GM23338 (cell line): Measurements from ENCODE around the gene VPS45. TPM values are rescaled to one million over a fixed set of nuclear protein-coding genes. Genes with fewer than 3 reads are reported as not detected.

Source experiments
- ATAC-seq: fragments of 200-7000 bp; cut with Tn5 transposase; 3 replicates; pipeline ENCODE4 v1.9.1; 2020
- DNase-seq: peaks from one replicate; pipeline ENCODE4 v3.0.0-alpha.2; 2015; ENCODE audit warnings: low spot score
- H2AFZ ChIP-seq: fragments of 200-600 bp; sonication (generic); 2 replicates; pipeline ENCODE4 v1.8.0; 2016; ENCODE audit warnings: antibody characterized with exemption, mild to moderate bottlenecking, moderate library complexity
- H3F3A ChIP-seq: fragments of 200-600 bp; sonication (generic); replicated peaks from 2 replicates; pipeline ENCODE4 v1.8.0; 2017; ENCODE audit warnings: antibody characterized with exemption, mixed run types, low read depth
- H3K27ac ChIP-seq: fragments of 200-600 bp; sonication (generic); 2 replicates; pipeline ENCODE4 v1.6.1; 2016; ENCODE audit warnings: low read depth
- H3K27me3 ChIP-seq: fragments of 200-600 bp; sonication (generic); 2 replicates; pipeline ENCODE4 v1.8.0; 2016; ENCODE audit warnings: mild to moderate bottlenecking, mixed run types, moderate library complexity; ENCODE audit not compliant: insufficient read depth
- H3K36me3 ChIP-seq: fragments of 200-600 bp; sonication (generic); 2 replicates; pipeline ENCODE4 v1.8.0; 2016; ENCODE audit warnings: mild to moderate bottlenecking; ENCODE audit not compliant: insufficient read depth
- H3K4me1 ChIP-seq: fragments of 200-600 bp; sonication (generic); 2 replicates; pipeline ENCODE4 v1.8.0; 2016; ENCODE audit warnings: mild to moderate bottlenecking, moderate library complexity; ENCODE audit not compliant: insufficient read depth
- H3K4me2 ChIP-seq: fragments of 200-600 bp; sonication (generic); 2 replicates; pipeline ENCODE4 v1.7.1; 2017; ENCODE audit warnings: mixed run types
- H3K4me3 ChIP-seq: fragments of 200-600 bp; sonication (generic); 2 replicates; pipeline ENCODE4 v1.6.1; 2016; ENCODE audit warnings: mixed run types
- H3K79me2 ChIP-seq: fragments of 200-600 bp; sonication (generic); replicated peaks from 2 replicates; pipeline ENCODE4 v1.8.0; 2017; ENCODE audit warnings: mild to moderate bottlenecking; ENCODE audit not compliant: insufficient read depth
- H3K9me2 ChIP-seq: fragments of 200-600 bp; sonication (generic); 2 replicates; pipeline ENCODE4 v1.8.0; 2017; ENCODE audit not compliant: insufficient read depth
- H4K20me1 ChIP-seq: fragments of 200-600 bp; sonication (generic); replicated peaks from 2 replicates; pipeline ENCODE4 v1.8.0; 2017; ENCODE audit warnings: mild to moderate bottlenecking; ENCODE audit not compliant: insufficient read depth
- H3K27ac Mint-ChIP-seq: 2 replicates; pipeline ENCODE4 v1.8.0; 2020; ENCODE audit warnings: inconsistent platforms, mild to moderate bottlenecking, moderate library complexity, mixed read lengths
- H3K27me3 Mint-ChIP-seq: 3 replicates; pipeline ENCODE4 v1.8.0; 2022; ENCODE audit warnings: low read depth, mild to moderate bottlenecking, moderate library complexity, mixed read lengths, inconsistent platforms; ENCODE audit not compliant: insufficient read depth, poor library complexity
- H3K36me3 Mint-ChIP-seq: 3 replicates; pipeline ENCODE4 v1.8.0; 2021; ENCODE audit warnings: low read depth, mild to moderate bottlenecking, inconsistent platforms, moderate library complexity, mixed read lengths
- H3K4me1 Mint-ChIP-seq: 3 replicates; pipeline ENCODE4 v1.8.0; 2020; ENCODE audit warnings: mild to moderate bottlenecking, inconsistent platforms, mixed read lengths
- H3K4me3 Mint-ChIP-seq: 3 replicates; pipeline ENCODE4 v1.8.0; 2021; ENCODE audit warnings: moderate library complexity, mild to moderate bottlenecking, inconsistent platforms, mixed read lengths
- H3K9me3 Mint-ChIP-seq: 3 replicates; pipeline ENCODE4 v1.8.0; 2020; ENCODE audit warnings: moderate library complexity, mild to moderate bottlenecking, inconsistent platforms, mixed read lengths
- CREB1 ChIP-seq: fragments of 250-450 bp; sonication (Bioruptor Pico); IDR thresholded peaks from 2 replicates; pipeline ENCODE4 v1.5.0; 2020; ENCODE audit warnings: low read depth, mild to moderate bottlenecking, moderate library complexity
- EZH2 ChIP-seq: fragments of 200-600 bp; sonication (generic); IDR thresholded peaks from one replicate; pipeline ENCODE4 v1.8.0; 2017; ENCODE audit warnings: antibody characterized with exemption, mild to moderate bottlenecking, low read depth; ENCODE audit not compliant: unreplicated experiment
- EZH2phosphoT487 ChIP-seq: fragments of 200-600 bp; sonication (generic); IDR thresholded peaks from one replicate; pipeline ENCODE4 v1.8.1; 2018; ENCODE audit warnings: antibody characterized with exemption; ENCODE audit not compliant: unreplicated experiment
- JUNB ChIP-seq: IDR thresholded peaks from one replicate; pipeline ENCODE4 v1.6.1; 2016; ENCODE audit warnings: antibody characterized with exemption; ENCODE audit not compliant: unreplicated experiment
- NANOG ChIP-seq: IDR thresholded peaks from 2 replicates; pipeline ENCODE4 v1.6.1; 2016; ENCODE audit warnings: antibody characterized with exemption, borderline replicate concordance
- POLR2AphosphoS5 ChIP-seq: IDR thresholded peaks from 2 replicates; pipeline ENCODE4 v1.6.1; 2016; ENCODE audit warnings: antibody characterized with exemption, low read depth
- STAT1 ChIP-seq: IDR thresholded peaks from one replicate; pipeline ENCODE4 v1.6.1; 2016; ENCODE audit warnings: antibody characterized with exemption; ENCODE audit not compliant: unreplicated experiment
- ZNF114 ChIP-seq: fragments of 250-450 bp; sonication (Bioruptor Pico); IDR thresholded peaks from 2 replicates; pipeline ENCODE4 v1.5.0; 2020; ENCODE audit warnings: mild to moderate bottlenecking, moderate library complexity
- ZNF331 ChIP-seq: fragments of 250-450 bp; sonication (Bioruptor Pico); IDR thresholded peaks from 2 replicates; pipeline ENCODE4 v1.5.0; 2020; ENCODE audit warnings: low read depth, mild to moderate bottlenecking, moderate library complexity
- polyA plus RNA-seq: library from polyadenylated mRNA; unstranded; fragments of >200 nt; fragmentation: Nextera tagmentation; extraction: Ambion mirVana; gene quantifications from 2 replicates; pipeline ENCODE4 v1.2.1, GENCODE V29; 2016
- total RNA-seq: library from RNA; depleted of rRNA; stranded (reverse); fragments of >200 nt; shearing (Covaris generic); gene quantifications from 2 replicates; pipeline ENCODE4 v1.2.3, GENCODE V29; 2014
- TF ChIP-seq, protein P1 (sequence below), 2 experiments: fragments of 200-600 bp in 1 of 2; sonication (generic) in 1 of 2; conservative IDR thresholded peaks; 2 replicates each; pipeline versions ENCODE4 v1.5.1 to v1.6.1; 2016 to 2017; ENCODE audit warnings: antibody characterized with exemption in 2 of 2, low read depth in 2 of 2, mild to moderate bottlenecking in 2 of 2, moderate library complexity in 1 of 2
- TF ChIP-seq, protein P2 (sequence below): fragments of 250-450 bp; sonication (Bioruptor Pico); IDR thresholded peaks from 2 replicates; pipeline ENCODE4 v1.5.0; 2020; ENCODE audit warnings: mild to moderate bottlenecking, moderate library complexity
- TF ChIP-seq, protein P3 (sequence below): IDR thresholded peaks from one replicate; pipeline ENCODE4 v1.6.1; 2018; ENCODE audit warnings: antibody characterized with exemption; ENCODE audit not compliant: unreplicated experiment
- TF ChIP-seq, protein P4 (sequence below): IDR thresholded peaks from 2 replicates; pipeline ENCODE4 v1.6.1; 2016; ENCODE audit warnings: antibody characterized with exemption

VPS45 gene
- total and polyA plus RNA-seq, 2 experiments from 2014 or later, result 23.5 to 37.5 TPM

DNA sequence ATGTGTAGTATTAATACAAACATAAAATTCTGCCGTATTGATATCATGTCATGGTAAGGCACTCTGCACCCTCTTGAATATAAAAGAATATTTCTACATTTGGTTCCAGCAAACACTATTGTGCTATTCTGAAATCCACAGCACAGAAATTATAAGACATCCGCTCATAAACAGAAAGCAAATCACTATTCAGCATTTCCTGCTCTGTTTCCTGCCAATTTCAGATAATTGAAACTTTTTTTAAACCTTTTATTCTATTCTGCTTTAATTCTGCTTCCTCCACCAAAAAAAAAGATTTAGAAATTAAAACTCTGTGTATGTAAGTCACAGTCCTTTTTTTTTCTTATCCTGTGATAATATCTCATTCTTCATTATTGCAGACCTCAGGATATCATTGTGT is 42.5 kb downstream of the VPS45 start:
- Histone ChIP-seq H3K36me3 (peaks cover 3% of the 10 kb centered on the region; the same call in 1 of the 2 replicates), H2AFZ (no peak overlapping the region), H3K9me2 (no peaks in the 10 kb centered on the region), H3K4me3 (no peak overlapping the region), H3K4me2 (no peak overlapping the region), H3F3A (no peaks in the 10 kb centered on the region), H3K27me3 (no peaks in the 10 kb centered on the region), H3K4me1 (0 out of 2 replicates have a peak, but pooled peaks cover 4% of the 10 kb centered on the region), H4K20me1 (no peaks in the 10 kb centered on the region), H3K79me2 (no peaks in the 10 kb centered on the region), H3K27ac (no peak overlapping the region)
- ATAC-seq, result no peak
- H3K36me3 Mint-ChIP-seq, result peaks cover 27% of the 10 kb centered on the region
- DNase-seq, result no peak
- H3K4me3 Mint-ChIP-seq, result no peak overlapping the region
- H3K27me3 Mint-ChIP-seq, result peaks cover 4% of the 10 kb centered on the region
- no peak for TF ChIP-seq POLR2AphosphoS5
- TF ChIP-seq, protein P1, sequence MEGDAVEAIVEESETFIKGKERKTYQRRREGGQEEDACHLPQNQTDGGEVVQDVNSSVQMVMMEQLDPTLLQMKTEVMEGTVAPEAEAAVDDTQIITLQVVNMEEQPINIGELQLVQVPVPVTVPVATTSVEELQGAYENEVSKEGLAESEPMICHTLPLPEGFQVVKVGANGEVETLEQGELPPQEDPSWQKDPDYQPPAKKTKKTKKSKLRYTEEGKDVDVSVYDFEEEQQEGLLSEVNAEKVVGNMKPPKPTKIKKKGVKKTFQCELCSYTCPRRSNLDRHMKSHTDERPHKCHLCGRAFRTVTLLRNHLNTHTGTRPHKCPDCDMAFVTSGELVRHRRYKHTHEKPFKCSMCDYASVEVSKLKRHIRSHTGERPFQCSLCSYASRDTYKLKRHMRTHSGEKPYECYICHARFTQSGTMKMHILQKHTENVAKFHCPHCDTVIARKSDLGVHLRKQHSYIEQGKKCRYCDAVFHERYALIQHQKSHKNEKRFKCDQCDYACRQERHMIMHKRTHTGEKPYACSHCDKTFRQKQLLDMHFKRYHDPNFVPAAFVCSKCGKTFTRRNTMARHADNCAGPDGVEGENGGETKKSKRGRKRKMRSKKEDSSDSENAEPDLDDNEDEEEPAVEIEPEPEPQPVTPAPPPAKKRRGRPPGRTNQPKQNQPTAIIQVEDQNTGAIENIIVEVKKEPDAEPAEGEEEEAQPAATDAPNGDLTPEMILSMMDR (conservative IDR thresholded peaks at IDR 0.05; ENCODE audit: low read depth in 2 of 2), result no peak
- no peak for TF ChIP-seq ZNF331 (CRISPR knock-in tag)
- TF ChIP-seq, protein P2, sequence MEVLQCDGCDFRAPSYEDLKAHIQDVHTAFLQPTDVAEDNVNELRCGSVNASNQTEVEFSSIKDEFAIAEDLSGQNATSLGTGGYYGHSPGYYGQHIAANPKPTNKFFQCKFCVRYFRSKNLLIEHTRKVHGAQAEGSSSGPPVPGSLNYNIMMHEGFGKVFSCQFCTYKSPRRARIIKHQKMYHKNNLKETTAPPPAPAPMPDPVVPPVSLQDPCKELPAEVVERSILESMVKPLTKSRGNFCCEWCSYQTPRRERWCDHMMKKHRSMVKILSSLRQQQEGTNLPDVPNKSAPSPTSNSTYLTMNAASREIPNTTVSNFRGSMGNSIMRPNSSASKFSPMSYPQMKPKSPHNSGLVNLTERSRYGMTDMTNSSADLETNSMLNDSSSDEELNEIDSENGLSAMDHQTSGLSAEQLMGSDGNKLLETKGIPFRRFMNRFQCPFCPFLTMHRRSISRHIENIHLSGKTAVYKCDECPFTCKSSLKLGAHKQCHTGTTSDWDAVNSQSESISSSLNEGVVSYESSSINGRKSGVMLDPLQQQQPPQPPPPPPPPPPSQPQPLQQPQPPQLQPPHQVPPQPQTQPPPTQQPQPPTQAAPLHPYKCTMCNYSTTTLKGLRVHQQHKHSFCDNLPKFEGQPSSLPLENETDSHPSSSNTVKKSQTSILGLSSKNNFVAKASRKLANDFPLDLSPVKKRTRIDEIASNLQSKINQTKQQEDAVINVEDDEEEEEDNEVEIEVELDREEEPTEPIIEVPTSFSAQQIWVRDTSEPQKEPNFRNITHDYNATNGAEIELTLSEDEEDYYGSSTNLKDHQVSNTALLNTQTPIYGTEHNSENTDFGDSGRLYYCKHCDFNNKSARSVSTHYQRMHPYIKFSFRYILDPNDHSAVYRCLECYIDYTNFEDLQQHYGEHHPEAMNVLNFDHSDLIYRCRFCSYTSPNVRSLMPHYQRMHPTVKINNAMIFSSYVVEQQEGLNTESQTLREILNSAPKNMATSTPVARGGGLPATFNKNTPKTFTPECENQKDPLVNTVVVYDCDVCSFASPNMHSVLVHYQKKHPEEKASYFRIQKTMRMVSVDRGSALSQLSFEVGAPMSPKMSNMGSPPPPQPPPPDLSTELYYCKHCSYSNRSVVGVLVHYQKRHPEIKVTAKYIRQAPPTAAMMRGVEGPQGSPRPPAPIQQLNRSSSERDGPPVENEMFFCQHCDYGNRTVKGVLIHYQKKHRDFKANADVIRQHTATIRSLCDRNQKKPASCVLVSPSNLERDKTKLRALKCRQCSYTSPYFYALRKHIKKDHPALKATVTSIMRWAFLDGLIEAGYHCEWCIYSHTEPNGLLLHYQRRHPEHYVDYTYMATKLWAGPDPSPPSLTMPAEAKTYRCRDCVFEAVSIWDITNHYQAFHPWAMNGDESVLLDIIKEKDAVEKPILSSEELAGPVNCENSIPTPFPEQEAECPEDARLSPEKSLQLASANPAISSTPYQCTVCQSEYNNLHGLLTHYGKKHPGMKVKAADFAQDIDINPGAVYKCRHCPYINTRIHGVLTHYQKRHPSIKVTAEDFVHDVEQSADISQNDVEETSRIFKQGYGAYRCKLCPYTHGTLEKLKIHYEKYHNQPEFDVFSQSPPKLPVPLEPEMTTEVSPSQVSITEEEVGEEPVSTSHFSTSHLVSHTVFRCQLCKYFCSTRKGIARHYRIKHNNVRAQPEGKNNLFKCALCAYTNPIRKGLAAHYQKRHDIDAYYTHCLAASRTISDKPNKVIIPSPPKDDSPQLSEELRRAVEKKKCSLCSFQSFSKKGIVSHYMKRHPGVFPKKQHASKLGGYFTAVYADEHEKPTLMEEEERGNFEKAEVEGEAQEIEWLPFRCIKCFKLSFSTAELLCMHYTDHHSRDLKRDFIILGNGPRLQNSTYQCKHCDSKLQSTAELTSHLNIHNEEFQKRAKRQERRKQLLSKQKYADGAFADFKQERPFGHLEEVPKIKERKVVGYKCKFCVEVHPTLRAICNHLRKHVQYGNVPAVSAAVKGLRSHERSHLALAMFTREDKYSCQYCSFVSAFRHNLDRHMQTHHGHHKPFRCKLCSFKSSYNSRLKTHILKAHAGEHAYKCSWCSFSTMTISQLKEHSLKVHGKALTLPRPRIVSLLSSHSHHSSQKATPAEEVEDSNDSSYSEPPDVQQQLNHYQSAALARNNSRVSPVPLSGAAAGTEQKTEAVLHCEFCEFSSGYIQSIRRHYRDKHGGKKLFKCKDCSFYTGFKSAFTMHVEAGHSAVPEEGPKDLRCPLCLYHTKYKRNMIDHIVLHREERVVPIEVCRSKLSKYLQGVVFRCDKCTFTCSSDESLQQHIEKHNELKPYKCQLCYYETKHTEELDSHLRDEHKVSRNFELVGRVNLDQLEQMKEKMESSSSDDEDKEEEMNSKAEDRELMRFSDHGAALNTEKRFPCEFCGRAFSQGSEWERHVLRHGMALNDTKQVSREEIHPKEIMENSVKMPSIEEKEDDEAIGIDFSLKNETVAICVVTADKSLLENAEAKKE (CRISPR knock-in tag), result no peak
- TF ChIP-seq STAT1, result no peak
- no peak for TF ChIP-seq NANOG
- no peak for TF ChIP-seq JUNB
- TF ChIP-seq, protein P3, sequence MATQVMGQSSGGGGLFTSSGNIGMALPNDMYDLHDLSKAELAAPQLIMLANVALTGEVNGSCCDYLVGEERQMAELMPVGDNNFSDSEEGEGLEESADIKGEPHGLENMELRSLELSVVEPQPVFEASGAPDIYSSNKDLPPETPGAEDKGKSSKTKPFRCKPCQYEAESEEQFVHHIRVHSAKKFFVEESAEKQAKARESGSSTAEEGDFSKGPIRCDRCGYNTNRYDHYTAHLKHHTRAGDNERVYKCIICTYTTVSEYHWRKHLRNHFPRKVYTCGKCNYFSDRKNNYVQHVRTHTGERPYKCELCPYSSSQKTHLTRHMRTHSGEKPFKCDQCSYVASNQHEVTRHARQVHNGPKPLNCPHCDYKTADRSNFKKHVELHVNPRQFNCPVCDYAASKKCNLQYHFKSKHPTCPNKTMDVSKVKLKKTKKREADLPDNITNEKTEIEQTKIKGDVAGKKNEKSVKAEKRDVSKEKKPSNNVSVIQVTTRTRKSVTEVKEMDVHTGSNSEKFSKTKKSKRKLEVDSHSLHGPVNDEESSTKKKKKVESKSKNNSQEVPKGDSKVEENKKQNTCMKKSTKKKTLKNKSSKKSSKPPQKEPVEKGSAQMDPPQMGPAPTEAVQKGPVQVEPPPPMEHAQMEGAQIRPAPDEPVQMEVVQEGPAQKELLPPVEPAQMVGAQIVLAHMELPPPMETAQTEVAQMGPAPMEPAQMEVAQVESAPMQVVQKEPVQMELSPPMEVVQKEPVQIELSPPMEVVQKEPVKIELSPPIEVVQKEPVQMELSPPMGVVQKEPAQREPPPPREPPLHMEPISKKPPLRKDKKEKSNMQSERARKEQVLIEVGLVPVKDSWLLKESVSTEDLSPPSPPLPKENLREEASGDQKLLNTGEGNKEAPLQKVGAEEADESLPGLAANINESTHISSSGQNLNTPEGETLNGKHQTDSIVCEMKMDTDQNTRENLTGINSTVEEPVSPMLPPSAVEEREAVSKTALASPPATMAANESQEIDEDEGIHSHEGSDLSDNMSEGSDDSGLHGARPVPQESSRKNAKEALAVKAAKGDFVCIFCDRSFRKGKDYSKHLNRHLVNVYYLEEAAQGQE, result no peak
- no peak for TF ChIP-seq EZH2
- TF ChIP-seq EZH2phosphoT487, result no peak
- no peak for TF ChIP-seq ZNF114
- TF ChIP-seq, protein P4, sequence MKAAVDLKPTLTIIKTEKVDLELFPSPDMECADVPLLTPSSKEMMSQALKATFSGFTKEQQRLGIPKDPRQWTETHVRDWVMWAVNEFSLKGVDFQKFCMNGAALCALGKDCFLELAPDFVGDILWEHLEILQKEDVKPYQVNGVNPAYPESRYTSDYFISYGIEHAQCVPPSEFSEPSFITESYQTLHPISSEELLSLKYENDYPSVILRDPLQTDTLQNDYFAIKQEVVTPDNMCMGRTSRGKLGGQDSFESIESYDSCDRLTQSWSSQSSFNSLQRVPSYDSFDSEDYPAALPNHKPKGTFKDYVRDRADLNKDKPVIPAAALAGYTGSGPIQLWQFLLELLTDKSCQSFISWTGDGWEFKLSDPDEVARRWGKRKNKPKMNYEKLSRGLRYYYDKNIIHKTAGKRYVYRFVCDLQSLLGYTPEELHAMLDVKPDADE, result no peak
- TF ChIP-seq CREB1, result no peak
- H3K4me1 Mint-ChIP-seq, result peaks cover 9% of the 10 kb centered on the region; the same call in 2 of the 3 replicates
- H3K9me3 Mint-ChIP-seq, result peaks cover 14% of the 10 kb centered on the region
- H3K27ac Mint-ChIP-seq, result no peak overlapping the region
